NCI-H460 (cell line): ENCODE measurements around the gene FOXE3. TPM values are rescaled to one million over a fixed set of nuclear protein-coding genes. Genes with fewer than 3 reads are reported as not detected.

Source experiments
- DNase-seq: peaks from one replicate; pipeline ENCODE4 v3.0.0-alpha.2; 2016; ENCODE audit warnings: low read depth; ENCODE audit errors: extremely low read depth
- total RNA-seq: library from RNA; depleted of rRNA; stranded (reverse); fragments of >200 nt; shearing (Covaris generic); gene quantifications from 2 replicates; pipeline ENCODE4 v1.2.3, GENCODE V29; 2014

The FOXE3 gene
- total RNA-seq, 1 experiment from 2014 or later: not detected

GRCh38 chr1:47403321-47403910 is 12.7 kb upstream of the FOXE3 start:
- DNase-seq: no peak

DNA sequence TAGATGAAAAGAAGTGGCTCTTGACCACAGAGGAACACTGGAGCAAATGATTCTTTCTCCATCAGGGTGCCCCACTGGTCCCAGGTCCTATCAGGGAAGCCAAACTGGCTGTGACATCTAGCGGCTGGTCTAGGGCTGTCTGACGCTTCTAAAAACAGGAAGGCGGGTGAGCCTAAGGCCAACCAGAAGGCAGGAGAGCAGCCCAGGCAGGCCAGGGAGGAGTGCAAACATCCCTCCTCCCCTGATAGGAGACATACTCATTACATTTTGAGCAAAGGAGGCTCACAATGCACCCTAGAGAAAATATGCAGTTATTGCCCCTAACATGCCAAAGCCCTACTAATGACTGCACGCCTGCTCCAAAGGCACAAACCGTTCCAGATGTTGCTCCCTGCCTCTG is 10.4 kb upstream of the FOXE3 start:
- no peak for DNase-seq

DNA sequence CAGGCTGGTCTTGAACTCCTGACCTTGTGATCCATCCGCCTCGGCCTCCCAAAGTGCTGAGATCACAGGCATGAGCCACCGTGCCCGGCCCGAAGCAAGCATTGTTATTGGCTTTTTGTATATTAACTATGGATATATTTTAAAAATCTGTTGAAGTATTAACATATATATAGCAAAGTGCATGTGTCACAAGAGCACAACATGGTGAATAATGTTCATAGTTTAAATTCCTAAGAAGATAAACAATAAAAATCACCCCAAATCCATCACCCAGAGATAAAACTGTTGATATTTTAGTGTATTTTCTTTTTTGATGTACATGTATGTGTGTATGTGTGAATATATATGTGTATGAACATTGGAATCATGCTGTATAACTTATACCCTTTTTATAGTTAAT is 9.1 kb upstream of the FOXE3 start:
- no peak for DNase-seq

DNA sequence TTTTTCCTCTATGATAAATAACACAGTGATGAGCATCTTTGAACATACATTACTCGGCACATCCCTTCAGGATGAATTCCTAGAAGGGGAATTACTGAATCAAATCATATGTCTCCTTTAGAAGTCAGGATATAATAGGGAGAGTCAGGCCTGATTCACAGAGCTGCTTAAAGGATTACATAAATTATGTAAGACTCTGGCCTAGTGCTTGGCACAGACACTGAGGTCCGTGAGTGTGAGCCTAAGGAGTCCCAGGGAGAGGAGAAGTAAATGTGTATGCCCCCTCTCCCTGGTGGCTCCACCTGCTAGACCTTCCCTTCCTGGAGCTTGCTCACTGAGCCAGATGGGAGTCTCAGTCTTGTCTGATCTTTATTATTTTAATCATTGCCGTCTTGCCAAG is 8.6 kb upstream of the FOXE3 start:
- DNase-seq: no peak

GRCh38 chr1:47409311-47410067 is 6.6 kb upstream of the FOXE3 start:
- no peak for DNase-seq

GRCh38 chr1:47410068-47410455 is 6.0 kb upstream of the FOXE3 start:
- no peak for DNase-seq

DNA sequence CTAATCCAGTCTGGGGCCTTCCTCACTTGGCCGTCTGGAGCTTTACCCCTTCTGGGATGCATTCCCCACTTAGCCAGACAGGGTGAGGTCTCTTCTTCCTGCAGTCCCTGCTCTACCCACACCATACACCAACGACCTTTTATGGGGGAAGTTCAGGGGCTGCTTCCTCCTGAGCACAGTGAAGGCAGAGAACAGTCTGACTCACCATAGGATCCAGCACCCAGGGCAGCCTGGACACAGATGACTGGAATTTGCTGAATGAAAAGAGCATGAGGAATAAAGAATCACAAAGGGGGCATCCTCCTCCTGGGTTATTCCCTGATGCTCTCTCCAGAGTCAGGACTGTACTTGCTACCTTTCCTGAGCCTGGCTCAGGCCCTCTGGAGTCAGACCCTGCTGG is 4.6 kb upstream of the FOXE3 start:
- DNase-seq: no peak

DNA sequence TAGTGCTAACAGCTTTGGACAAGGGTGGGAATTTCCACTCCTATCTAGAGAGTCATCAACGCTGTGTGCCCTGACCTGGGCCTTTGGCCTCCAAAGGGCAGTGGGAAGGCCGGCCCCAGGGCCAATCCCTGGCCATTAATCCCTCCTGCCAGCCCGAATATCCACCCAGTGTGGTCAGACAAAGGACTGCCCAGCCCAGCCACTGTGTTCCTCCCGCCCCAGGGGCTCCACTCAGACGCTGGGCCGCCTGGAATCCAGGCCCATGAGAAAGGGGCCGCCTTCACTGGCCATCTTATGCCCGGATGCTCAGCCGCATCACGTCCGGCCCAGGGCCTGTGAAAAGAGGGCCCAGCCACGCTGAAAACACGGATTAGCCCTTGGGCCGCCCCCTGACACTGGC is 3.6 kb upstream of the FOXE3 start:
- no peak for DNase-seq

DNA sequence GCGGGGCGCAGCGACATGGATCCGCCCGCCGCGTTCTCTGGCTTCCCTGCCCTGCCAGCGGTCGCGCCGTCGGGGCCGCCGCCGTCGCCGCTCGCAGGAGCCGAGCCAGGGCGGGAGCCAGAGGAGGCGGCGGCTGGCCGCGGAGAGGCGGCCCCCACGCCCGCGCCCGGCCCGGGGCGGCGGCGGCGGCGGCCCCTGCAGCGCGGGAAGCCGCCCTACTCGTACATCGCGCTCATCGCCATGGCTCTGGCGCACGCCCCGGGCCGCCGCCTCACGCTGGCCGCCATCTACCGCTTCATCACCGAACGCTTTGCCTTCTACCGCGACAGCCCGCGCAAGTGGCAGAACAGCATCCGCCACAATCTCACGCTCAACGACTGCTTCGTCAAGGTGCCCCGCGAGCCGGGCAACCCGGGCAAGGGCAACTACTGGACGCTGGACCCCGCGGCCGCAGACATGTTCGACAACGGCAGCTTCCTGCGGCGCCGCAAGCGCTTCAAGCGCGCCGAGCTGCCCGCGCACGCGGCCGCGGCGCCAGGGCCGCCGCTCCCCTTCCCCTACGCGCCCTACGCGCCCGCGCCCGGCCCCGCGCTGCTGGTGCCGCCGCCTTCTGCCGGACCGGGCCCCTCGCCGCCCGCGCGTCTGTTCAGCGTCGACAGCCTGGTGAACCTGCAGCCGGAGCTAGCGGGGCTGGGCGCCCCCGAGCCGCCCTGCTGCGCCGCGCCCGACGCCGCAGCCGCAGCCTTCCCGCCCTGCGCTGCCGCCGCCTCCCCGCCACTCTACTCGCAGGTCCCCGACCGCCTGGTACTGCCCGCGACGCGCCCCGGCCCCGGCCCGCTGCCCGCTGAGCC is 459 bp downstream of the FOXE3 start:
- DNase-seq: no peak

DNA sequence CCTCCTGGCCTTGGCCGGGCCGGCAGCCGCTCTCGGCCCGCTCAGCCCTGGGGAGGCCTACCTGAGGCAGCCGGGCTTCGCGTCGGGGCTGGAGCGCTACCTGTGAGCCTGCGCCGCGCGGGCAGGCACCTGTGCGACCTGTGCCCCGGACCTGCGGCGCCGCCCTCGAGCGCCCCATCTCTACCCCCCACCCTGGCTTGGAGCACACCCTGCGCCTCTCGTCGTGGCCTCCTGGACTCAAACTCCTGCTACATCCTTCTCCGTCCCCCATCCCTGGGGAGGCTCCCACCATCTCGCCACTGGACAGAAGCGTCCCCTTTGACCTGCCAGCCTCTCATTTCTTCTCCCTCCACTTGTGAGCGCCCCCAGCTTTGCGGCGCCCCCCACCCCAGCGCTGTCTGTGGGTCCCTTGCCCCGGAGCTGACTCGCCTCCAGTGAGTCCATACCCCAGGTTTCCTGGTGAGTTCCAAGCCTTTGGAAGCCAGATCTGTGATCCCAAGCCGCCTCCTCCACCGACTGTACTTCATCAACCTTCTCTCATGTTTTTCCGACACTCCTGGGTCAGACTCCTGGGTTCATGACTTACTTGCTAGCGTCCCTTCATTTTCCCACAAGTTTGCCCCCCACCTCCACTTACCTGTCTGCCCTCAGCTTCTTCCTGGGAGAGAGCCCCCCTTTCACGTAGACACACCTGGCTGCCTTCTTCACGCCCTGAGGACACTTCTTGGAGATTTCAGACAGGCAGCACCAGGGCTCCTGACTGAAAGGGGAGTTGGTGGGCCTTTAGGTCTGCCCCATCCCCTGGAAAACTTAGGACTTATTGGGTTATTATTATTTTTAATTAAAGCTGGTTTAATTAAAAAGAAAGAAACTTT is 1.3 kb downstream of the FOXE3 start:
- no peak for DNase-seq

DNA sequence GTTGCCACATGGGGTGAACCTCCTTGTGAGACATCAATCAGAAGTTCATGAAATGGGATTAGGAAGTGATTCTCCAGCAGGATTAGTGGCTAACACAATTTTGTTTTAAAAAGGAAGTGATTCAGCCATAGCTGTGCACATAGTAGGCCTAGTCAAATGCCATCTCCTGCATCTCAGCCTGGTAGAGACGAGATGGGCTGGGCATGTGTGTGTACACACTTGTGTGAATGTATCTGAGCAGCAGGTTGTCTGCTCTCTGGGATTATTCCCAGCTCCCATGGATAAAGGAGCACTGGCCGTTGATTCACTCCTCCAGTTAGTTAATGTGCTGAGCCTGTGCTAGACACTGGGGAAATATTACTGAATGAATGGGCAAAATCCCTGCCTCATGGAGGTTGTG is 2.0 kb downstream of the FOXE3 start:
- DNase-seq: no peak

- no peak for DNase-seq
Observed at GRCh38 chr1:47418681-47419325, 2.7 kb downstream of the FOXE3 start.

DNA sequence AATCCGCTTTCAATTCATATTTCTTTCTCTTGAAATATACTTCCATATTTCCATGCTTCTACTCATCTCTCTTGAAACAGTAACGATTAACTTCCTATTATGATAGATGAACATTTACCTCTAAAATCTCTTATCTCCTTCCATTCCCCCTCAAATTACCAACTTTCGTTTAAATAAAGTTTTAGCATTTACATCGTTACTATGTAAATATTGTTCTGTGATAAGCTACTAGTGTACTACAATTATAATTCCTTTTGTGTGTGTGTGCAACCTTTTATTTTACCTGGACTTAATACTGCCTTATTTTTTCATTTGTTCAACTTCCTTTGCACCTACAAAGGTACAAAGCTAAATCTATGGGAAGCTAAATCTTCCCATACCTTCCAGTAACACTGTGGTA is 4.5 kb downstream of the FOXE3 start:
- no peak for DNase-seq

GRCh38 chr1:47423872-47424271 is 7.8 kb downstream of the FOXE3 start:
- DNase-seq: no peak

DNA sequence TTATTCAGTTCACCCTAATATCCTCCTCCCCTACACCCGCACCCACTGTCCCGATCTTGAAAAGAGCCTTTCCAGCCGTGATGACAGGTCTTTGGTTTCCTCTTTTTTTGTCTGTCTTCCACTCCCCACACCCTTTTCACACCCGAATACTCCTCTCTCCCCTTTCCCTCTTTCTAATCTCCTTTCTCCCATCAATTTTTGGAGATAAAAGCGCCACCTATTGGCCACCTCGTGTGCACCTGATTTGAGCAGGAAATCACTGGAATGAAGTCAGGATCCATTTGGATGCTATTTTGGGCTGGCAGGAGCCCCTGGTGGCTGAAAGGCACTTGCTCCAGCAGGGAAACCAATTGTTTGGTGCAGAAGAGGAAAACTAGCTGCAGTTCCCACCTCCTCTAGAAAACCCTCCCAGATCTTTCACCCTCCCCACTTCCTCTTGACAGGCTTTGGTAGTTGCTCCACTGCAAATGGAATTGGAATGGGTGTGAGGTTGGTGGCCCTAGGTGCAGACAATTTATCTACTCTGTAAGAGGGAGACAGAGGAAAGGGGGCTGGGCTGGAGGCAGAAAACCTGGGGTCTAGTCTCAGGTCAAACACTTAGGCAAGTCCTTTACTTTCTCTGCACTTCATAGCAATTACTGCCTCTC is 8.4 kb downstream of the FOXE3 start:
- DNase-seq: peak; percentile 32

GRCh38 chr1:47431534-47431933 is 15.4 kb downstream of the FOXE3 start:
- no peak for DNase-seq

- DNase-seq: peak; percentile 56
Observed at GRCh38 chr1:47432071-47433036, 16.3 kb downstream of the FOXE3 start.

DNA sequence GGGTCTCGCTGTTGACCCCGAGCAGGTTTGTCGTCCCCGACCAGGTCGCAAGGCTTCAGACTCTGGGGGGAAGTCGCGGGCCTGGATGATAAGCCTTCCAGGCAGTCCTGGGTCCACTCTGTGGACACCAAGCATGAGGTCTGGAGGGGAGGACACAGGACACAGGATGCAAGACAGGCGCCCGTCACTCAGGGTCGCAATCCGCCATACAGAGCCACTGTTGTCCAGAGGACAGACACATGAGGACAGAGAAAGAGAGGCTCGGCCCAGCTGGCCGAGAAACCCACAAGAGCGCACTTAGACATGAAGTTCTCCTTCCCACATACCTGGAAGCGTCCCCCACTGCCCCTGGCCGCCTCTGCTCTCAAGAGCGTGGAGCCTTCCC is 16.9 kb downstream of the FOXE3 start:
- no peak for DNase-seq
